ENCODE measurements around the gene CIAPIN1.
"Not testable (repeated sequence)": the region's sequence is repeated elsewhere in the genome, so short reads cannot be mapped to it uniquely, and the experiment has no call there.

The CIAPIN1 gene

GRCh38 chr16:57403965-57404817 is 43.0 kb downstream of the CIAPIN1 start, which contains the start of gene CCL17:
Gene CCL17 (plus strand): TSS chr16:57404767. CDS start chr16:57413933, 9,166 bp downstream.
- Mint-ChIP-seq H3K9me3 (no peaks in the 10 kb centered on the region), H3K36me3 (ENCODE audit: low read depth) (no peaks in the 10 kb centered on the region), H3K27me3 (ENCODE audit: low read depth) (peaks cover 9% of the 10 kb centered on the region), H3K27ac (no peak within 1 kb of the TSS), H3K4me3 (no peak within 1 kb of the TSS), H3K4me1 (peaks cover 5% of the 10 kb centered on the region)
- TF ChIP-seq CTCF (IDR thresholded peaks at IDR 0.05; ENCODE audit: unreplicated experiment in 3 of 3): no peak

GRCh38 chr16:57401943-57402640 is 45.1 kb downstream of the CIAPIN1 start:
- H3K27ac Mint-ChIP-seq: no peak overlapping the region

GRCh38 chr16:57397493-57397892 is 49.7 kb downstream of the CIAPIN1 start:
- not testable (repeated sequence) for H3K9me3 Mint-ChIP-seq, H3K4me3 Mint-ChIP-seq

More at GRCh38 chr16:57401943-57402640, 45.1 kb downstream of the CIAPIN1 start:
- no peaks in the 10 kb centered on the region for H3K4me1 Mint-ChIP-seq
- peaks cover 16% of the 10 kb centered on the region for H3K27me3 Mint-ChIP-seq (ENCODE audit: low read depth)
- no peak for TF ChIP-seq CTCF (IDR thresholded peaks at IDR 0.05; ENCODE audit: unreplicated experiment in 3 of 3)
- H3K36me3 Mint-ChIP-seq (ENCODE audit: low read depth): no peaks in the 10 kb centered on the region
- H3K9me3 Mint-ChIP-seq: no peaks in the 10 kb centered on the region
- no peak overlapping the region for H3K4me3 Mint-ChIP-seq

GRCh38 chr16:57396786-57397185 is 50.4 kb downstream of the CIAPIN1 start:
- Mint-ChIP-seq H3K27me3 (ENCODE audit: low read depth) (peaks cover 15% of the 10 kb centered on the region), H3K27ac (no peak overlapping the region), H3K4me1 (no peaks in the 10 kb centered on the region), H3K9me3 (no peaks in the 10 kb centered on the region), H3K36me3 (ENCODE audit: low read depth) (no peaks in the 10 kb centered on the region), H3K4me3 (no peak overlapping the region)
- no peak for TF ChIP-seq CTCF (IDR thresholded peaks at IDR 0.05; ENCODE audit: unreplicated experiment in 3 of 3)

More at GRCh38 chr16:57397493-57397892, 49.7 kb downstream of the CIAPIN1 start:
- not testable (repeated sequence) for H3K4me1 Mint-ChIP-seq; H3K36me3 Mint-ChIP-seq (ENCODE audit: low read depth); H3K27ac Mint-ChIP-seq
- H3K27me3 Mint-ChIP-seq (ENCODE audit: low read depth): peaks cover 15% of the 10 kb centered on the region

- Mint-ChIP-seq H3K27me3 (ENCODE audit: low read depth) (peaks cover 16% of the 10 kb centered on the region), H3K9me3 (peaks cover 2% of the 10 kb centered on the region), H3K4me1 (peaks cover 8% of the 10 kb centered on the region), H3K4me3 (no peak overlapping the region), H3K27ac (no peak overlapping the region), H3K36me3 (ENCODE audit: low read depth) (no peaks in the 10 kb centered on the region)
- TF ChIP-seq CTCF (IDR thresholded peaks at IDR 0.05; ENCODE audit: unreplicated experiment in 3 of 3): no peak
Observed at GRCh38 chr16:57395026-57395425, 52.2 kb downstream of the CIAPIN1 start.

- H3K9me3 Mint-ChIP-seq: peaks cover 2% of the 10 kb centered on the region
- peaks cover 8% of the 10 kb centered on the region for H3K4me1 Mint-ChIP-seq
- peaks cover 16% of the 10 kb centered on the region for H3K27me3 Mint-ChIP-seq (ENCODE audit: low read depth)
- no peak overlapping the region for H3K27ac Mint-ChIP-seq
- no peaks in the 10 kb centered on the region for H3K36me3 Mint-ChIP-seq (ENCODE audit: low read depth)
- TF ChIP-seq CTCF (IDR thresholded peaks at IDR 0.05; ENCODE audit: unreplicated experiment in 3 of 3): no peak
- no peak overlapping the region for H3K4me3 Mint-ChIP-seq
Observed at GRCh38 chr16:57394444-57394843, 52.7 kb downstream of the CIAPIN1 start.

Measured in nephron (organoid).